Forelimb muscle (tissue), 1 donor: ENCODE data around the gene PKP4. TPM values are rescaled to one million over a fixed set of nuclear protein-coding genes. Genes with fewer than 3 reads are reported as not detected.

Experiments
- DNase-seq: peaks from one replicate; pipeline ENCODE4 v3.0.0-alpha.2; 2013; ENCODE audit warnings: low read depth
- polyA plus RNA-seq: library from polyadenylated mRNA; unstranded; fragments of 120-200 nt; gene quantifications from one replicate; pipeline ENCODE4 v1.2.1, GENCODE V29; 2013; ENCODE audit not compliant: insufficient read length

Gene PKP4
- polyA plus RNA-seq, 1 donor: 27.0 TPM

GRCh38 chr2:158717366-158718195, 260.8 kb downstream of the PKP4 start:
- DNase-seq: no peak

- no peak for DNase-seq
Observed at GRCh38 chr2:158718196-158718585, 261.4 kb downstream of the PKP4 start.

GRCh38 chr2:158718851-158719250, 262.1 kb downstream of the PKP4 start:
- DNase-seq: no peak

- no peak for DNase-seq
Observed at GRCh38 chr2:158719403-158719802, 262.7 kb downstream of the PKP4 start.

GRCh38 chr2:158722266-158723105, 265.7 kb downstream of the PKP4 start:
- DNase-seq: no peak

- DNase-seq: no peak
Observed at GRCh38 chr2:158723181-158723838, 266.6 kb downstream of the PKP4 start.

- DNase-seq: no peak
Observed at GRCh38 chr2:158723921-158724802, 267.4 kb downstream of the PKP4 start.

GRCh38 chr2:158724803-158725381, 268.1 kb downstream of the PKP4 start:
- DNase-seq: no peak

GRCh38 chr2:158725441-158725891, 268.7 kb downstream of the PKP4 start:
- no peak for DNase-seq

- no peak for DNase-seq
Observed at GRCh38 chr2:158726911-158727592, 270.3 kb downstream of the PKP4 start.

GRCh38 chr2:158728422-158728821, 271.7 kb downstream of the PKP4 start:
- DNase-seq: no peak

- no peak for DNase-seq
Observed at GRCh38 chr2:158729451-158729850, 272.7 kb downstream of the PKP4 start.

GRCh38 chr2:158729873-158730620, 273.3 kb downstream of the PKP4 start:
- no peak for DNase-seq

GRCh38 chr2:158730621-158731140, 273.9 kb downstream of the PKP4 start:
- DNase-seq: no peak

GRCh38 chr2:158731386-158731785, 274.6 kb downstream of the PKP4 start:
- no peak for DNase-seq
